G401.6 (cell line): ENCODE data around the gene GUCA2A.
A peak's percentile ranks its signal among the peaks of the same experiment; 100 is the strongest.

Experiments used
- FAIRE-seq: peaks from 2 replicates; lab custom pipeline; 2012; peaks lifted over from hg19 to GRCh38; lab: Jason Lieb, UNC

Gene GUCA2A

DNA sequence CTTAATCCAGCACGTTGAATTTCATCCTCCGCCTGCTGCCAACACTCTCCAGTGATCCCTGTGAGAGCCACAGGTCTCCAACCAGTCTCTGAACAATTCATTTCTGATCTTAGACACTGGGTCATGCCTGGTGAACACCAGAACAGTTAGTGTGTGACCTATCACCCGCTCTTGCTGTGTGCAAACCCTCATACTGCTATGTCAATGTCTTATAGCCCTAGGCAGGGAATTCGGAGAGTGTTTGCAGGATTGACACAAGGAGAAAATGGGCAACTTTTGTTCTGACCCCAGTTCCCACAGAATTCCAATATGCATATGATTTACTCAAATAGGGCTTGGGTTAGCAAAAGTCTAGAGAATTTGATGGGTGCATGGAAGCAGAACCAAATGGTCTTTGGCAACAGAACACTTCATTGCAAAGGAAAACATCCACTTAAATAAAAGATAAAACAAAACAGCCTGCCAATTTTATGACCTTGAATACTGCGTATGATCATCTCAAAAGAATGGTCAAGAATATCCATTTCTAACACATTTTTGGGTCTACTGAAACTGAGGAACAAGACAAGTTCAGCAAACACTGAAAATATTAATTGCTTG lies 34.4 kb downstream of the GUCA2A start:
- FAIRE-seq = no peak

DNA sequence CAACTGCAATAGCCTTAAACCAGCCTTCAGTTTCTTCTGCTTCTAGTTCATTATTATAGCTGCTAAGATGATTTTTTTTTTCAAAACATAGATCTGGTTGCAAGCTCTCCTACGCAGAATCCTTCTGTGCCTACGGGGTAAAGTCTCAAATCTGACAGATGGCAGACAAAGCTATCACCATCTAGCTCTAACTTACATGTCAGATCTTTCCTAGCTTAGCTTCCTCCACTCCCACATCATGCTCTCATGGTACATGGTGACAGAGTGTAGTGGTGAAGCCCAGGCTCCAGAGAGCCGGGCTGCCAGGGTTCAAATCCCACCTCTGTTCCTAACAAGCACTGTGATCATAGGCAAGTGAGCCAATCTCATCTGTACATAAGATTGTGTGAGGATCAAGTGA lies 35.6 kb downstream of the GUCA2A start:
- no peak for FAIRE-seq

DNA sequence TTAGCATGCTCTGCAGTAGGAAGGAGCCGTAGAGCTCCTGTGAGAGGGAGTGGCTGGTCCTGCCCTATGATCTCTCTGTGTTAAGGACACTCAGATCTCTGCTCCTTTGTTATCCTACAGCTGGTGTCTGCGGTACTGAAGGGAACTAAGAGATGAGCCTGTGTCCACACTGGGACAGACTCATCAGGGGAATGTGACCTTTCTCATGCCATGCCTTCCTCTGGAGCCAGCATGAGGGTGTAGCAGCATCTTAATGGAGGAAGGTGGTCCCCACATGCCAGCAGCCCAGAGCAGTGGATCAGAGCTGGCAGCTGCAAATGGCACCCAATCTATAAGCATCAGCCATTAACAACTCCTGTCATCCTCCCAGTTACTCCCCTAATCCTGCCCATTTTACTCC lies 36.0 kb downstream of the GUCA2A start:
- no peak for FAIRE-seq

DNA sequence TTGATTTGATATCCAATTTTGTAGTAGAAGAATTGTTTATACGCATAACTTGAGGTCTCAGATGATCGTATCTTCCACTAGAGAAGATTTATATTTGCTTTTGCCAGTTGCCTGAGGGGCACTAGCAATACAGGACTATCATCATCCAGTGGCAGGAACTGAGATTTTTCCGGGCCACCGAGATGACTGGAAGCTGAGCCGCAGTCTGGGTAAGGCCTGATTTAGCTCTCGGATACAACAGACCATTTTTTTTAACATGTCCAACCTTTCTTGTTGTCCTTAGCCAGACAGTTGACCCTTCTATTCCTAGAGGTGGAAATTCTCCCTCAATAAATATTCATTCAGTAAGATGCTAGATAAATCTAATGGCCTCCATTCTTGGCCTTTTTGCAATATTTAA lies 36.8 kb downstream of the GUCA2A start:
- no peak for FAIRE-seq

- FAIRE-seq = peak; percentile 11
Measured at GRCh38 chr1:42125552-42125951, 39.0 kb downstream of the GUCA2A start.

DNA sequence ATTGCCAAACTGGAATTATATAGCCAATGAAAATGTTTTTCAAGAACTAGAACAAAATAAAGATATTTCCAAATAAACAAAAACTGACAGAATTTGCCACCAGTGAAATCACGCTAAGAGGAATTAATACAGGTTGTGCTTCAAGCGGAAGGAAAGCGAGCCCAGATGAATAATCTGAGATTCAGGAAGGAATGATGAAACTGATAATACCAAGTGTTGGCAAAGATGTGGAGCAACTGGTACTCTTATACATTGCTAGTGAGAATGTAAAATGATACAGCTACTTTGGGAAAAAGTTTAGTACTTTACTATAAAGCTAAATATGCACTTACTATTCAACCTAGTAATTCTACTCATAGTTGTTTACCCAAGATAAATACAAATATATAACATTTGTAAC lies 42.1 kb downstream of the GUCA2A start:
- no peak for FAIRE-seq

- FAIRE-seq = no peak
Measured at GRCh38 chr1:42118125-42118524, 46.4 kb downstream of the GUCA2A start.

- no peak for FAIRE-seq
Measured at GRCh38 chr1:42117214-42117613, 47.3 kb downstream of the GUCA2A start.

DNA sequence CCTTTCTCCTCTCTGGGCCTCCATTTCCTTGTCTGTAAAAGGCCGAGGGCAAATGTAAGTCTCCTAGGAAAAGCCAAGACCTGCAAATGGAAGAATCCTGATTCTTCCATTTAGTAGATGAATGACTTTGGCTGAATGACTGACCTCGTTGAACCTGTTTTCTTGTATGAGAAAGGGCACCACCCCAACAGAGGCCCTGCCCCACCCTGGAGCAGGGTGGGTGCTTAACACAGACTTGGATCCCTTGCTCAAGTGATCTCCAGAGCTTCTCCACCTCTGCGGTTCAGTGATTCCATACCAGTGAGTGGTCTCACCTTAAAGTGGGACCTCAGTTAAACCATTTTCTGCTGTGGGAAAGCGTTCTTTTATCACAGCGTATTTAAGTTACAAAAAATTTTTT lies 50.3 kb downstream of the GUCA2A start:
- FAIRE-seq = no peak
